CD4-positive, alpha-beta memory T cell (primary cell): ENCODE data around the gene ODAD4. TPM values are rescaled to one million over a fixed set of nuclear protein-coding genes. Genes with fewer than 3 reads are reported as not detected.

Source experiments
- CTCF ChIA-PET: fragments of 350-600 bp; sonication (Branson Sonifier 250); formaldehyde crosslinking; loops from one replicate; lab custom pipeline; 2021; ENCODE audit warnings: inconsistent platforms; ENCODE audit not compliant: partially characterized antibody; lab: Charles Lee
- POLR2A ChIA-PET: fragments of 350-600 bp; sonication (Branson Sonifier 250); formaldehyde crosslinking; loops from one replicate; lab custom pipeline; 2021; ENCODE audit not compliant: partially characterized antibody; lab: Charles Lee
- DNase-seq, 5 donors: peaks; one replicate each; pipeline versions ENCODE4 v3.0.0 to v3.0.0-alpha.2; 2020 to 2022; ENCODE audit warnings: mixed read lengths in 1 of 5
- H3K27ac ChIP-seq: one replicate; pipeline ENCODE4 v1.7.0; 2013; ENCODE audit warnings: low read depth, low read length
- H3K27me3 ChIP-seq: 2 replicates; pipeline ENCODE4 v1.7.0; 2013; ENCODE audit warnings: mild to moderate bottlenecking, low read length, moderate library complexity; ENCODE audit not compliant: insufficient read depth
- H3K36me3 ChIP-seq: 2 replicates; pipeline ENCODE4 v1.7.0; 2013; ENCODE audit warnings: mild to moderate bottlenecking, low read length, moderate library complexity; ENCODE audit not compliant: insufficient read depth
- H3K4me1 ChIP-seq: 2 replicates; pipeline ENCODE4 v1.7.0; 2013; ENCODE audit warnings: mild to moderate bottlenecking, low read length, moderate library complexity; ENCODE audit not compliant: insufficient read depth
- H3K4me3 ChIP-seq, 2 donors: one replicate each; pipeline ENCODE4 v1.7.0; 2013; ENCODE audit warnings: low read length in 2 of 2, mild to moderate bottlenecking in 1 of 2
- H3K9me3 ChIP-seq, 2 donors: one replicate each; pipeline ENCODE4 v1.7.0; 2013; ENCODE audit warnings: low read length in 2 of 2, control low read depth in 1 of 2; ENCODE audit not compliant: control insufficient read depth in 1 of 2
- H3K27ac Mint-ChIP-seq, 7 donors: one replicate each; pipeline ENCODE4 v1.8.0; 2020 to 2021; ENCODE audit warnings: mixed read lengths in 7 of 7, mild to moderate bottlenecking in 6 of 7, inconsistent platforms in 3 of 7, moderate library complexity in 3 of 7
- H3K27me3 Mint-ChIP-seq, 2 donors: one replicate each; pipeline ENCODE4 v1.8.0; 2020 to 2021; ENCODE audit warnings: mixed read lengths in 2 of 2
- H3K36me3 Mint-ChIP-seq, 2 donors: one replicate each; pipeline ENCODE4 v1.8.0; 2020 to 2021; ENCODE audit warnings: mixed read lengths in 2 of 2, inconsistent platforms in 1 of 2, mild to moderate bottlenecking in 1 of 2
- H3K4me1 Mint-ChIP-seq, 4 donors: one replicate each; pipeline ENCODE4 v1.8.0; 2020 to 2021; ENCODE audit warnings: mixed read lengths in 4 of 4, mild to moderate bottlenecking in 1 of 4
- H3K4me3 Mint-ChIP-seq, 8 donors: one replicate each; pipeline ENCODE4 v1.8.0; 2020 to 2021; ENCODE audit warnings: mixed read lengths in 8 of 8, mild to moderate bottlenecking in 7 of 8, moderate library complexity in 6 of 8, inconsistent platforms in 3 of 8
- H3K9me3 Mint-ChIP-seq, 8 donors: one replicate each; pipeline ENCODE4 v1.8.0; 2020 to 2021; ENCODE audit warnings: mixed read lengths in 8 of 8, mild to moderate bottlenecking in 5 of 8, inconsistent platforms in 3 of 8, moderate library complexity in 1 of 8
- intact Hi-C: fragments of 100-400 bp; cut with micrococcal nuclease; formaldehyde crosslinking; loops from one replicate; pipeline ENCODE4 v1.15.1; 2023
- polyA plus RNA-seq, 2 donors: library from polyadenylated mRNA; unstranded; fragments of 300-500 nt; fragmentation: Illumina TruSeq; gene quantifications; one replicate each; pipeline ENCODE4 v1.2.3, GENCODE V29; 2021
- total RNA-seq, 2 experiments: library from RNA; stranded (reverse); gene quantifications; one replicate each; pipeline ENCODE4 v1.2.3, GENCODE V29; 2021

The ODAD4 gene
- total and polyA plus RNA-seq, 4 experiments from 2014 or later = 0.11 to 0.20 TPM; not detected in 2

DNA sequence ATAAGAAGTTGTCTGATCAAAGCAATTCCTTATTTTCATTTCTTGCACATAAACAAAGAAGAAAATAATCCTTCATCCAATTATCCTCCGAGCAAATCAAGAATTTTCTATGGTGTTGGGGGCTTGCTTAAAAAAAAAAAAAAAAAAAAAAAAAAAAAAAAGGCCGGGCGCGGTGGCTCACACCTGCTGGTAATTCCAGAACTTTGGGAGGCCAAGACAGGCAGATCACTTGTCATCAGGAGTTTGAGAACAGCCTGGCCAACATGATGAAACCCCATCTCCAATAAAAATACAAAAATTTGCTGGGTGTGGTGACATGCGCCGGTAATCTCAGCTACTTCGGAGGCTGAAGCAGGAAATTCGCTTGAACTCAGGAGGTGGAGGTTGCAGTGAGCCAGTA is 55.5 kb downstream of the ODAD4 start:
- CTCF ChIA-PET = interaction anchor here (1.8 kb wide), 1 partner anchor 23 kb away, joined by 5 read pairs; no protein-coding TSS in a partner anchor
- peak overlapping the region in 1 of 7 donors; percentile 22 for H3K27ac Mint-ChIP-seq
- Histone ChIP-seq H3K36me3 (peaks cover 65% of the 10 kb centered on the region), H3K27me3 (no peaks in the 10 kb centered on the region), H3K27ac (no peak overlapping the region), H3K4me3 (no peak overlapping the region), H3K9me3 (no peaks in the 10 kb centered on the region), H3K4me1 (no peaks in the 10 kb centered on the region)
- POLR2A ChIA-PET = no interaction called here
- H3K27me3 Mint-ChIP-seq = no peaks in the 10 kb centered on the region
- intact Hi-C loops = no loop called here
- H3K9me3 Mint-ChIP-seq = peaks cover 0 to 3% (median 0%) of the 10 kb centered on the region in 8 donors
- H3K4me3 Mint-ChIP-seq = no peak overlapping the region
- no peaks in the 10 kb centered on the region for H3K4me1 Mint-ChIP-seq
- DNase-seq = no peak
- H3K36me3 Mint-ChIP-seq = peaks cover 47 to 88% of the 10 kb centered on the region in 2 donors

DNA sequence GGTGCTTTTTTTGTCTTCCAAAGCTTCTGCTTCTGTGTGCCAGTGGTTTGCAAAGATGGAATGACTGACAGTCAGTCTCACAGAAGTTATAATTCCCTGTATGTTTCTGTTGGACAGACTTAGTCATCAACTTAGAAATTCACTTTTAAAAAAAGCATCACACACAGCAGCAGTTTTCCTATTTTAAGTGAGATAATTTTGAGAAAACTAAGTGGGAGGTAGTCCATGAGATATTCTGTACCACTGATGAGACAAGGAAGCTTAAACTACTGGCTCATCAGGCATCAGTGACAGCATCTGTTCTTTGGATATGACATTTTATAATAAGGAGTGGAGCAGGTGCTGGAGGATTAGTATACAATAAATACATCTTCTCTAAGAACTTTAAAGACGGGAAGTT is 56.2 kb downstream of the ODAD4 start:
- Mint-ChIP-seq H3K27me3 (no peaks in the 10 kb centered on the region), H3K4me3 (no peak overlapping the region), H3K36me3 (peaks cover 51 to 91% of the 10 kb centered on the region in 2 donors), H3K9me3 (peaks cover 0 to 3% (median 0%) of the 10 kb centered on the region in 8 donors), H3K27ac (peak overlapping the region in 1 of 7 donors; percentile 16), H3K4me1 (no peaks in the 10 kb centered on the region)
- DNase-seq = no peak
- Histone ChIP-seq H3K4me3 (no peak overlapping the region), H3K36me3 (peaks cover 65% of the 10 kb centered on the region), H3K4me1 (no peaks in the 10 kb centered on the region), H3K9me3 (no peaks in the 10 kb centered on the region), H3K27me3 (no peaks in the 10 kb centered on the region), H3K27ac (no peak overlapping the region)
- POLR2A ChIA-PET = no interaction called here
- CTCF ChIA-PET = interaction anchor here (1.8 kb wide), 1 partner anchor 24 kb away, joined by 5 read pairs; no protein-coding TSS in a partner anchor
- intact Hi-C loops = no loop called here

- Histone ChIP-seq H3K4me1 (no peaks in the 10 kb centered on the region), H3K9me3 (no peaks in the 10 kb centered on the region), H3K36me3 (peaks cover 62% of the 10 kb centered on the region), H3K4me3 (no peak overlapping the region), H3K27ac (no peak overlapping the region), H3K27me3 (no peaks in the 10 kb centered on the region)
- no peaks in the 10 kb centered on the region for H3K4me1 Mint-ChIP-seq
- no peaks in the 10 kb centered on the region for H3K27me3 Mint-ChIP-seq
- CTCF ChIA-PET = no interaction called here
- intact Hi-C loops = no loop called here
- H3K27ac Mint-ChIP-seq = peak overlapping the region in 2 of 7 donors; percentile 43 to 50
- peaks cover 48 to 91% of the 10 kb centered on the region in 2 donors for H3K36me3 Mint-ChIP-seq
- no peak overlapping the region for H3K4me3 Mint-ChIP-seq
- POLR2A ChIA-PET = interaction anchor here (1.3 kb wide), 1 partner anchor 29 kb away, joined by 4 read pairs; the partner anchor contains the start of gene DNAJC7
- DNase-seq = no peak
- H3K9me3 Mint-ChIP-seq = peaks cover 0 to 3% (median 0%) of the 10 kb centered on the region in 8 donors
Observed at GRCh38 chr17:41987642-41988041, 57.2 kb downstream of the ODAD4 start.

- intact Hi-C loops = no loop called here
- H3K27ac ChIP-seq = no peak overlapping the region
- H3K4me1 ChIP-seq = no peaks in the 10 kb centered on the region
- DNase-seq = no peak
- Mint-ChIP-seq H3K27me3 (no peaks in the 10 kb centered on the region), H3K9me3 (peaks cover 0 to 2% (median 0%) of the 10 kb centered on the region in 8 donors), H3K4me3 (no peak overlapping the region), H3K4me1 (no peaks in the 10 kb centered on the region), H3K27ac (peak overlapping the region in 3 of 7 donors; percentile 1 to 55 (median 53)), H3K36me3 (peaks cover 48 to 90% of the 10 kb centered on the region in 2 donors)
- peaks cover 60% of the 10 kb centered on the region for H3K36me3 ChIP-seq
- H3K27me3 ChIP-seq = no peaks in the 10 kb centered on the region
- H3K9me3 ChIP-seq = no peaks in the 10 kb centered on the region
- CTCF ChIA-PET = interaction anchor here (0.6 kb wide), 1 partner anchor 19 kb away, joined by 3 read pairs; no protein-coding TSS in a partner anchor
- H3K4me3 ChIP-seq = no peak overlapping the region
- POLR2A ChIA-PET = interaction anchor here (1.3 kb wide), 1 partner anchor 29 kb away, joined by 4 read pairs; the partner anchor contains the start of gene DNAJC7
Observed at GRCh38 chr17:41988418-41988817, 58.0 kb downstream of the ODAD4 start.

DNA sequence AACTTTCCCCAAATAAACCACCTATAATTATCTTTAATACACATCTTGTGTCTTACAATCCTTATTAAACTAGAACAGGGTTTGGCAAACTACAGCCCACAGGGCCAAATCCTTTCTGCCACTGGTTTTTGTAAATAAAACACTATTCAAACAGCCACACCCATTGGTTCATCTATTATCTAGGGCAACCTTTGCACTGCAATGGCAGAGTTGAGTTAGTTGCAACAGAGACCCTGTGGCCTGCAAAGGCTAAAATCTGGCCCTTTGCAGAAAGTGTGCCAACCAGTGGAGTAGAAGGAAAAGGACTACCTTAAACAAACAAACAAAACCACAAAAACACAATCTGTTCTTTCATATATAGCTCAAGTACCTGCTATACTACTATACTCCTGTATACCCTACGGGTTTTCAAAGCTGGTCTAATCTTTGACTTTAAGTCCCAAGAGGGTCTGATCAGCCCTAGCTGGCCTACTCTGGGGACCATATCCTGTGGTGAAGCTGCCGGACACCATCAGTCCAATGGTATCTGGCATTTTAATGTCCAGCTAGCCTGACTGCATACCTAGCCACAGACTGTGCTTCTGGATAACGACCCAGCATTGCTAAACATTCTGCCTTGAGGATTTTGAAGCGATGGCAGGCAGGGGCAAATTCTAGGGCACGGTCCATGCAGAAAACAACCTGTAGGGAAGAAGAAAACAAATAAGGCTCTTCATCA is 59.4 kb downstream of the ODAD4 start:
- no peak for DNase-seq
- Histone ChIP-seq H3K4me3 (no peak overlapping the region), H3K27me3 (no peaks in the 10 kb centered on the region), H3K4me1 (no peaks in the 10 kb centered on the region), H3K27ac (no peak overlapping the region), H3K9me3 (no peaks in the 10 kb centered on the region), H3K36me3 (peaks cover 62% of the 10 kb centered on the region)
- CTCF ChIA-PET = interaction anchor here (0.6 to 1.3 kb wide), 3 partner anchors 10 to 31 kb away, joined by 3 to 5 read pairs (median 4); no protein-coding TSS in a partner anchor
- Mint-ChIP-seq H3K27me3 (no peaks in the 10 kb centered on the region), H3K4me3 (no peak overlapping the region), H3K27ac (no peak overlapping the region), H3K9me3 (no peaks in the 10 kb centered on the region), H3K4me1 (no peaks in the 10 kb centered on the region), H3K36me3 (peaks cover 47 to 90% of the 10 kb centered on the region in 2 donors)
- POLR2A ChIA-PET = interaction anchor here (0.7 kb wide), 1 partner anchor 23 kb away, joined by 3 read pairs; no protein-coding TSS in a partner anchor
- intact Hi-C loops = no loop called here

GRCh38 chr17:41992576-41992975 is 62.2 kb downstream of the ODAD4 start:
- no peak for DNase-seq
- CTCF ChIA-PET = no interaction called here
- Mint-ChIP-seq H3K27ac (peak overlapping the region in 3 of 7 donors; percentile 29 to 68 (median 56)), H3K4me3 (no peak overlapping the region), H3K9me3 (no peaks in the 10 kb centered on the region), H3K36me3 (peaks cover 43 to 90% of the 10 kb centered on the region in 2 donors), H3K27me3 (no peaks in the 10 kb centered on the region), H3K4me1 (no peaks in the 10 kb centered on the region)
- Histone ChIP-seq H3K27me3 (no peaks in the 10 kb centered on the region), H3K4me3 (no peak overlapping the region), H3K36me3 (peaks cover 78% of the 10 kb centered on the region), H3K27ac (no peak overlapping the region), H3K4me1 (no peaks in the 10 kb centered on the region), H3K9me3 (no peaks in the 10 kb centered on the region)
- intact Hi-C loops = no loop called here
- POLR2A ChIA-PET = no interaction called here

DNA sequence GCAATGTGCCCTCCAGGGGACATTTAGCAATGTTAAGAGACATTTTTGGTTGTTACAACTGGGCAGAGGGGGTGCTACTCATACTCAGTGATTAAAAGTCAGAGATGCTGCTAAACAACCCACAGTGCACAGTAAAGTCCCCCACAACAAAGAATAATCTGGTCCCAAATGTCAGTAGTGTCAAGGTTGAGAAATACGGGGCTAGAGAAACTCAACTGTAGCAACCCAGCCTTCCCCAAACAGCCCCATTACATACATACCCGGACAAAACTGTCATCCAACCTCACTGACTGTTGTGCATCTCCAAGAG is 66.4 kb downstream of the ODAD4 start:
- Histone ChIP-seq H3K27me3 (no peaks in the 10 kb centered on the region), H3K27ac (no peak overlapping the region), H3K4me3 (no peak overlapping the region), H3K9me3 (no peaks in the 10 kb centered on the region), H3K4me1 (no peaks in the 10 kb centered on the region), H3K36me3 (peaks cover 74% of the 10 kb centered on the region)
- POLR2A ChIA-PET = no interaction called here
- Mint-ChIP-seq H3K9me3 (no peaks in the 10 kb centered on the region), H3K4me3 (no peak overlapping the region), H3K4me1 (peaks cover 0 to 4% (median 0%) of the 10 kb centered on the region in 4 donors), H3K27me3 (no peaks in the 10 kb centered on the region), H3K36me3 (peaks cover 31 to 81% of the 10 kb centered on the region in 2 donors), H3K27ac (no peak overlapping the region)
- DNase-seq = no peak
- CTCF ChIA-PET = no interaction called here
- intact Hi-C loops = no loop called here
